ENCODE measurements around the gene STARD13. TPM values are rescaled to one million over a fixed set of nuclear protein-coding genes. Genes with fewer than 3 reads are reported as not detected.

The STARD13 gene
- polyA plus RNA-seq, 1 donor (not counting 4 experiments of a cell fraction or from before 2014, with no cell fraction given): 11.9 TPM

DNA sequence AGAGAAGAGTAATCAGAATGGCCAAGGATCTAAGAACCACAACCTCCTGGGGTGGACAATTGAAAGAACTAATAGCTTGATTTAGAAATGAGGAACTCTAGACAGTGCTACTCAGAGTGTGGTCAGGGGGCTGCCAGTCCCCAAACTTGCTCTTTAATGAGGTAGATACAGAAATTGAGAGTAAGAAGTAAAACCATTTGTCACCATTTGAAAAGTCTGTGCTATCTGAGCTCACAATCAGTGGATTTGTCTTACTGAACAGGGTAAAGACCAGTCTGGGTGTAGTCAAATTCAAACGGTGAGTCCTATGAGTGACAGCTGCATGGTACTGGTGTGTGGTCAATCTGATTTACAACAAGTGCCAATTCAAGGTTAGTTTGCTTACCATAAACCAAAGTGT is 150.5 kb downstream of the STARD13 start:
- no peaks in the 10 kb centered on the region for H3K9me1 ChIP-seq (ENCODE audit: control insufficient read depth, extremely low read depth, insufficient read depth, low read length)
- FAIRE-seq (no peak), DNase-seq (ENCODE audit: low read depth, low spot score) (no peak)
- peaks cover 4 to 13% of the 10 kb centered on the region in 2 experiments for H3K36me3 ChIP-seq (ENCODE audit: control insufficient read depth in 2 of 2, extremely low read depth in 1 of 2, insufficient read depth in 2 of 2, low read length in 2 of 2)
- H4K20me1 ChIP-seq (ENCODE audit: control insufficient read depth, extremely low read depth, insufficient read depth, low read length): no peaks in the 10 kb centered on the region
- H3K4me1 ChIP-seq (ENCODE audit: control insufficient read depth, extremely low read depth, insufficient read depth, low read length): no peaks in the 10 kb centered on the region
- no peaks in the 10 kb centered on the region for H3K9me3 ChIP-seq (ENCODE audit: control insufficient read depth, low read depth, low read length)
- no peak overlapping the region for H3K27ac ChIP-seq (ENCODE audit: control insufficient read depth, insufficient read depth, low read length)
- dilution Hi-C loops (cut with MboI; ENCODE audit: extremely low pct_ligation_motif_present, low sequenced_read_pairs): no loop called here
- H3K27me3 ChIP-seq (ENCODE audit: control insufficient read depth, extremely low read depth, insufficient read depth, low read length): no peaks in the 10 kb centered on the region
- no peak overlapping the region for H2AFZ ChIP-seq (ENCODE audit: control insufficient read depth, low read length)
- TF ChIP-seq EZH2 (IDR thresholded peaks at IDR 0.05; ENCODE audit: low read length): no peak
- TF ChIP-seq, protein P1, sequence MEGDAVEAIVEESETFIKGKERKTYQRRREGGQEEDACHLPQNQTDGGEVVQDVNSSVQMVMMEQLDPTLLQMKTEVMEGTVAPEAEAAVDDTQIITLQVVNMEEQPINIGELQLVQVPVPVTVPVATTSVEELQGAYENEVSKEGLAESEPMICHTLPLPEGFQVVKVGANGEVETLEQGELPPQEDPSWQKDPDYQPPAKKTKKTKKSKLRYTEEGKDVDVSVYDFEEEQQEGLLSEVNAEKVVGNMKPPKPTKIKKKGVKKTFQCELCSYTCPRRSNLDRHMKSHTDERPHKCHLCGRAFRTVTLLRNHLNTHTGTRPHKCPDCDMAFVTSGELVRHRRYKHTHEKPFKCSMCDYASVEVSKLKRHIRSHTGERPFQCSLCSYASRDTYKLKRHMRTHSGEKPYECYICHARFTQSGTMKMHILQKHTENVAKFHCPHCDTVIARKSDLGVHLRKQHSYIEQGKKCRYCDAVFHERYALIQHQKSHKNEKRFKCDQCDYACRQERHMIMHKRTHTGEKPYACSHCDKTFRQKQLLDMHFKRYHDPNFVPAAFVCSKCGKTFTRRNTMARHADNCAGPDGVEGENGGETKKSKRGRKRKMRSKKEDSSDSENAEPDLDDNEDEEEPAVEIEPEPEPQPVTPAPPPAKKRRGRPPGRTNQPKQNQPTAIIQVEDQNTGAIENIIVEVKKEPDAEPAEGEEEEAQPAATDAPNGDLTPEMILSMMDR (optimal IDR thresholded peaks at IDR 0.05 in 1 of 3, IDR thresholded peaks at IDR 0.05 in 1 of 3, conservative IDR thresholded peaks at IDR 0.05 in 1 of 3; ENCODE audit: extremely low read depth in 1 of 3, insufficient read depth in 2 of 3, low read length in 3 of 3): no peak
- no peaks in the 10 kb centered on the region for H3K79me2 ChIP-seq (ENCODE audit: control insufficient read depth, insufficient read depth, low read length)
- H3K9ac ChIP-seq (ENCODE audit: control insufficient read depth, extremely low read depth, insufficient read depth, low read length): no peak overlapping the region
- H3K4me3 ChIP-seq (ENCODE audit: control insufficient read depth in 2 of 3, extremely low read depth in 1 of 3, insufficient read depth in 2 of 3, low read depth in 1 of 3, low read length in 3 of 3): no peak overlapping the region
- no peak overlapping the region for H3K4me2 ChIP-seq (ENCODE audit: control insufficient read depth, extremely low read depth, insufficient read depth, low read depth, low read length)

DNA sequence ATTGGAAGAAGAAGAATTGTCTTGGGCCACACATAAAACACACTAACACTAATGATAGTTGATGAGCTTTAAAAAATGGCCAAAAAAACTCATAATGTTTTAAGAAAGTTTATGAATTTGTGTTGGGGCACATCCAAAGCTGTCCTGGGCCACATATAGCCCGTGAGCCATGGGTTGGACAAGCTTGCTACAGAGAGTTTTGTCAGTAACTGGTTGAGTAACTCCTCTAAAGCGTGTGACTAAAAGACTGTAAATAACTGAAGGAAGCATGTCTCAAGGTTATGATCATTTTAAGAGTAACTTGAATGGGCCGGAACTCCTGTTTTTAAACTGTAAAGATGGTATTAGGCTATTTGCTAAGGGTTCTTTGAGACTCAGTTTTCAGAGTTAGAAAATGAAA is 151.3 kb downstream of the STARD13 start:
- no peak for FAIRE-seq
- H3K4me3 ChIP-seq (ENCODE audit: control insufficient read depth in 2 of 3, extremely low read depth in 1 of 3, insufficient read depth in 2 of 3, low read depth in 1 of 3, low read length in 3 of 3): no peak overlapping the region
- H3K4me1 ChIP-seq (ENCODE audit: control insufficient read depth, extremely low read depth, insufficient read depth, low read length): no peaks in the 10 kb centered on the region
- no peaks in the 10 kb centered on the region for H3K79me2 ChIP-seq (ENCODE audit: control insufficient read depth, insufficient read depth, low read length)
- H4K20me1 ChIP-seq (ENCODE audit: control insufficient read depth, extremely low read depth, insufficient read depth, low read length): no peaks in the 10 kb centered on the region
- TF ChIP-seq, protein P1 (optimal IDR thresholded peaks at IDR 0.05 in 1 of 3, IDR thresholded peaks at IDR 0.05 in 1 of 3, conservative IDR thresholded peaks at IDR 0.05 in 1 of 3; ENCODE audit: extremely low read depth in 1 of 3, insufficient read depth in 2 of 3, low read length in 3 of 3): no peak
- no peak for TF ChIP-seq EZH2 (IDR thresholded peaks at IDR 0.05; ENCODE audit: low read length)
- no peak overlapping the region for H3K27ac ChIP-seq (ENCODE audit: control insufficient read depth, insufficient read depth, low read length)
- no peaks in the 10 kb centered on the region for H3K9me3 ChIP-seq (ENCODE audit: control insufficient read depth, low read depth, low read length)
- no peaks in the 10 kb centered on the region for H3K27me3 ChIP-seq (ENCODE audit: control insufficient read depth, extremely low read depth, insufficient read depth, low read length)
- H2AFZ ChIP-seq (ENCODE audit: control insufficient read depth, low read length): no peak overlapping the region
- dilution Hi-C loops (cut with MboI; ENCODE audit: extremely low pct_ligation_motif_present, low sequenced_read_pairs): no loop called here
- H3K9ac ChIP-seq (ENCODE audit: control insufficient read depth, extremely low read depth, insufficient read depth, low read length): no peak overlapping the region
- H3K36me3 ChIP-seq (ENCODE audit: control insufficient read depth in 2 of 2, extremely low read depth in 1 of 2, insufficient read depth in 2 of 2, low read length in 2 of 2): peaks cover 10 to 18% of the 10 kb centered on the region in 2 experiments
- H3K9me1 ChIP-seq (ENCODE audit: control insufficient read depth, extremely low read depth, insufficient read depth, low read length): no peaks in the 10 kb centered on the region
- no peak overlapping the region for H3K4me2 ChIP-seq (ENCODE audit: control insufficient read depth, extremely low read depth, insufficient read depth, low read depth, low read length)
- DNase-seq (ENCODE audit: low read depth, low spot score): no peak
